ENCODE measurements around the gene PSMA6. TPM values are rescaled to one million over a fixed set of nuclear protein-coding genes. Genes with fewer than 3 reads are reported as not detected.
A peak's percentile ranks its signal among the peaks of the same experiment; 100 is the strongest.
"Not testable (repeated sequence)": the region's sequence is repeated elsewhere in the genome, so short reads cannot be mapped to it uniquely, and the experiment has no call there.

PSMA6 gene
- total RNA-seq, 1 donor from 2014 or later = 157 TPM

DNA sequence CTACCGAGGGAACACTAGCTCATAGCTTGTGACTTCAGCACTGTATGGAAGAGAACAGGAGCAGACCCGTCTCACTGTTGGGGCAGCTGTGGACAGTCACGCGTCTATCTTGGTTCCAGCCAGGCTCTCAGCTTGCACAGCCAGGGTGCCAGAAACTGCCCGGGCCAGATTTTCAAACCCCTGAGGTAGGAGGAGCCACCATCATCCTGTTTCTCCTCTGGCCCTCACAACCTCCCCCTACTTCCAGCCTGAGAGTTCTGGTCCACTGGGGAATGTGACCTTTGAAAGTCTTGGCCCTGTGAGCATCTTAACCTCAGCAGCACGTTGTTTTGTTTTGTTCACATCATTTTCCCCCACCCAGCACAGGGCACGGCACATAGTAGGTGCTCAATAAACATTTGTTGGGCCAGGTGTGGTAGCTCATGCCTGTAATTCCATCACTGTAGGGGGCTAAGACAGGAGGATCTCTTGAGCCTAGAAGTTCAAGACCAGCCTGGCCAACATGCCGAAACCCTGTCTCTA is 50.4 kb downstream of the PSMA6 start:
- TF ChIP-seq, protein P1, sequence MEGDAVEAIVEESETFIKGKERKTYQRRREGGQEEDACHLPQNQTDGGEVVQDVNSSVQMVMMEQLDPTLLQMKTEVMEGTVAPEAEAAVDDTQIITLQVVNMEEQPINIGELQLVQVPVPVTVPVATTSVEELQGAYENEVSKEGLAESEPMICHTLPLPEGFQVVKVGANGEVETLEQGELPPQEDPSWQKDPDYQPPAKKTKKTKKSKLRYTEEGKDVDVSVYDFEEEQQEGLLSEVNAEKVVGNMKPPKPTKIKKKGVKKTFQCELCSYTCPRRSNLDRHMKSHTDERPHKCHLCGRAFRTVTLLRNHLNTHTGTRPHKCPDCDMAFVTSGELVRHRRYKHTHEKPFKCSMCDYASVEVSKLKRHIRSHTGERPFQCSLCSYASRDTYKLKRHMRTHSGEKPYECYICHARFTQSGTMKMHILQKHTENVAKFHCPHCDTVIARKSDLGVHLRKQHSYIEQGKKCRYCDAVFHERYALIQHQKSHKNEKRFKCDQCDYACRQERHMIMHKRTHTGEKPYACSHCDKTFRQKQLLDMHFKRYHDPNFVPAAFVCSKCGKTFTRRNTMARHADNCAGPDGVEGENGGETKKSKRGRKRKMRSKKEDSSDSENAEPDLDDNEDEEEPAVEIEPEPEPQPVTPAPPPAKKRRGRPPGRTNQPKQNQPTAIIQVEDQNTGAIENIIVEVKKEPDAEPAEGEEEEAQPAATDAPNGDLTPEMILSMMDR (IDR thresholded peaks at IDR 0.05) = no peak
- Histone ChIP-seq H3K27ac (peak overlapping the region; percentile 94), H3K9me3 (no peaks in the 10 kb centered on the region), H3K4me1 (peaks cover 66% of the 10 kb centered on the region), H3K36me3 (no peaks in the 10 kb centered on the region), H3K27me3 (no peaks in the 10 kb centered on the region), H3K4me3 (peak overlapping the region; percentile 37)
- intact Hi-C loops (cut with DNase I) = no loop called here
- ATAC-seq = no peak
- no peak for DNase-seq

DNA sequence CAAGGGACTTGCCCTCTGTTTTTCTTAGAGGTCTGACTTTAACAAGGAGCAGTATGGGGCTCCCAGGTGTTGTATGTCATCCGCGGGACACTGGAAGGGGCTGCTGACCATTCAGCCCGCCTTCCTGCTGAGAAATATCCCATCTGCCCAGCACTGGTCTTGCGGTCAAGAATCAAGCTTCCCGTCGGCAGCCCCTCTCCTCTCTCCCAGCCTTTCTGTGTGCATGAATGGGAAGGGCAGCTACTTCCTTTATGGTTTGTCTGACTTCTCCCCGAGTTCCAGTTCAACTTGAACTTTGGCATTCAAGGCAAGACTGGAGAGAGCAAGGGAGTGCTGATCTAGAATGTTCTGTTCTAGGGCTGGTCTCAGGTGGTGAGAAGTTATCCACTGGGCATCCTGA is 51.5 kb downstream of the PSMA6 start:
- intact Hi-C loops (cut with DNase I) = no loop called here
- Histone ChIP-seq H3K27me3 (no peaks in the 10 kb centered on the region), H3K9me3 (no peaks in the 10 kb centered on the region), H3K27ac (peak overlapping the region; percentile 0), H3K36me3 (no peaks in the 10 kb centered on the region), H3K4me3 (no peak overlapping the region), H3K4me1 (peaks cover 54% of the 10 kb centered on the region)
- no peak for DNase-seq
- peak; percentile 1 for ATAC-seq
- TF ChIP-seq, protein P1 (IDR thresholded peaks at IDR 0.05) = no peak

- Histone ChIP-seq H3K4me1 (peaks cover 50% of the 10 kb centered on the region), H3K27ac (peak overlapping the region; percentile 0), H3K9me3 (no peaks in the 10 kb centered on the region), H3K36me3 (no peaks in the 10 kb centered on the region), H3K4me3 (no peak overlapping the region), H3K27me3 (no peaks in the 10 kb centered on the region)
- intact Hi-C loops (cut with DNase I) = no loop called here
- TF ChIP-seq, protein P1 (IDR thresholded peaks at IDR 0.05) = no peak
- DNase-seq (no peak), ATAC-seq (no peak)
These were observed 52.1 kb downstream of the PSMA6 start for GRCh38 chr14:35344107-35344807.

DNA sequence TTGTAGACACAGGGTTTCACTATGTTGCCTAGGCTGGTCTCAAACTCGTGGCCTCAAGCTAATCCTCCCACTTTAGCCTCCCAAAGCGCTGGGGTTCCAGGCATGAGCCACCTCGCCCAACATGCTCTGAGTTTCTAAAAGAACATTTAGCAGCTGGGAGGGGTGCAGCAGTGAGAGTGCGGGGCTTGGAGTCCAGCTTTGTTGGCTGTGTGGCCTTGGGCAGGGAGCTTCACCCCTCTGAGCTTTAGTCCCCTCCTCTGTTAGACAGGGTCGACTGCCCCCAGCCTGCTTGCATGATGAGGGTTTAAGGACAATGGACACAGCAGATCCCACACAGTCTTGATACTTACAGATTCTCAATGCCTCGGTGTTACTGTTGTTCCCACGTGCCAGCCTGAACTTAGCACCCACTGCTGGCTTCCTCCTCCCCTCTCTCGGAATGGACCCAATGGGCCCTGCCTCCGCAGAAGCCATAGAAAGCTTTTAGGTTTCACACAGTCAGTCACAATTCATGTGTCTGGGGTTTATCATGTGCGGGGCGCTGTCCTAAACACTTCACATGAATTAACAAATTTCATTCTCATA is 54.6 kb downstream of the PSMA6 start:
- intact Hi-C loops (cut with DNase I) = no loop called here
- Histone ChIP-seq H3K27ac (no peak overlapping the region), H3K36me3 (no peaks in the 10 kb centered on the region), H3K27me3 (no peaks in the 10 kb centered on the region), H3K4me1 (peaks cover 28% of the 10 kb centered on the region), H3K4me3 (no peak overlapping the region), H3K9me3 (no peaks in the 10 kb centered on the region)
- ATAC-seq (no peak), DNase-seq (no peak)
- TF ChIP-seq, protein P1 (IDR thresholded peaks at IDR 0.05) = no peak

- H3K4me1 ChIP-seq = peaks cover 23% of the 10 kb centered on the region
- H3K27me3 ChIP-seq = no peaks in the 10 kb centered on the region
- no peaks in the 10 kb centered on the region for H3K36me3 ChIP-seq
- TF ChIP-seq, protein P1 (IDR thresholded peaks at IDR 0.05) = no peak
- no peak overlapping the region for H3K4me3 ChIP-seq
- no peak overlapping the region for H3K27ac ChIP-seq
- no peak for DNase-seq
- intact Hi-C loops (cut with DNase I) = no loop called here
- H3K9me3 ChIP-seq = no peaks in the 10 kb centered on the region
- ATAC-seq = peak; percentile 65
These were observed 55.3 kb downstream of the PSMA6 start for GRCh38 chr14:35347323-35348043.

- intact Hi-C loops (cut with DNase I); H3K9me3 ChIP-seq; DNase-seq; H3K4me3 ChIP-seq; H3K36me3 ChIP-seq; ATAC-seq; H3K27ac ChIP-seq; H3K27me3 ChIP-seq: not testable (repeated sequence)
- H3K4me1 ChIP-seq = peaks cover 17% of the 10 kb centered on the region
These were observed 55.8 kb downstream of the PSMA6 start for GRCh38 chr14:35348044-35348380.

Measured in upper lobe of right lung (tissue), 1 donor.